Renal cortical epithelial cell (primary cell): Measurements from ENCODE around the gene SHROOM4. TPM values are rescaled to one million over a fixed set of nuclear protein-coding genes. Genes with fewer than 3 reads are reported as not detected.

Source experiments
- DNase-seq: peaks from one replicate; pipeline ENCODE4 v3.0.0-alpha.2; 2011; ENCODE audit warnings: low read depth
- total RNA-seq: library from RNA; depleted of rRNA; stranded (reverse); fragments of >200 nt; gene quantifications from 2 replicates; pipeline ENCODE4 v1.2.3, GENCODE V29; 2014

The SHROOM4 gene
- total RNA-seq, 1 donor from 2014 or later: 12.7 TPM

- no peak for DNase-seq
Observed at GRCh38 chrX:50778272-50778671, 35.7 kb downstream of the SHROOM4 start.

GRCh38 chrX:50776248-50776647, 37.7 kb downstream of the SHROOM4 start:
- DNase-seq: no peak

DNA sequence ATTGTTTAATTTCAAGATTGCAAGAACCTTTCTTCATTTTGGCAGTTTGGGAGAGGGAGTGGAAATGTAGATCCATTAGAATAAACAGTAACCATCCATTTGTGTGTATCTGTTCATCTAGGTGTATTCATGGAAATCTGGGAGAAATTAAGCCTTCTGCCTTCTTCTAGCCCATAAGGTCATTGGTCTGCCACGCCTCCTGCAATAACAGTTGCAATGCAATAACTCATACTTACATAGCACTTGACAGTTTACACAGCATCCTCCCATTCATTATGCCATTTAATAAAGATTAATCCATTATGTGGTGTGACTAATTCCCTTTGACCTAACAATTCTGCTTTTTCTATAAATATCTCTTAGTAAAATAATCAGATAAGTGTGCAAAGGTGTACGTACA, 42.6 kb downstream of the SHROOM4 start:
- DNase-seq: no peak

DNA sequence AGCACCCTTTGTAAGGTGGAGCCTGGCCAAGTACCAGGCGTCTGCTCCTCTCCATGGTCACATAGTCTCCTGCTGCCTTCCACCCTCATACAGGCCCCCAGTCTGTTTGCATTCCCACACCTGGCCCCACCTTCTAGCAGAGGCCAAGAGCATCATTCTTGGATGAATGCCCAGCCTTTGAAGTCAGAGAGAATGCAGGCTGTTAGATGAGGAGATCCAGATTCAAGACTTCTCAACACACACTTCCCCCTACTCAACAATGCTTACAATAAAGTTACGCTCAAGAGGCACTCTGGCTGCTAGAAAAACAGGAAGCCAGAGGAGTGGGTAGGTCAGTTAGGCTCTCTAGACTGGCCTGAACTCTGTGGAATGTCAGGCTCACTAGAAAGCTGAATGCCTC, 43.3 kb downstream of the SHROOM4 start:
- DNase-seq: peak; percentile 72

- peak; percentile 61 for DNase-seq
Observed at GRCh38 chrX:50769389-50770063, 44.5 kb downstream of the SHROOM4 start.

DNA sequence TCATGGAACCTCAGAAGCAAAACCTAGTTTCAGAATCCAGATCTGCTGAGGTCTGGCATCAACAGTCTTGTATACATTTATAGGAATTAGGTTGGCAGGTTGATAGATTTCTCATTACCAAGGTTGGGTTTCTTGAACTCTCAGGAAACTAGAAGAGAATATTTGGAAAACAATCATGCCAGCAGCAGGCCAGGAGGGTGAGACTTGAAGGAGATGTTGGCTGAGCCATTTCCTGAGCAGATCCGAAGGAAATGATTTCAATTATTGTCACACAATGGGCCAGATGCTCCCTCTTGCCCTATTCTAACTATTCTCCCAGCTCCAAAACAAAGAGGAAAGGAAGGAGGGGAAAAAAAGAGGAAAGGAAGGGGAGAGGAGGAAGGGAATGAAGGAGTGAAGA, 45.2 kb downstream of the SHROOM4 start:
- no peak for DNase-seq

DNA sequence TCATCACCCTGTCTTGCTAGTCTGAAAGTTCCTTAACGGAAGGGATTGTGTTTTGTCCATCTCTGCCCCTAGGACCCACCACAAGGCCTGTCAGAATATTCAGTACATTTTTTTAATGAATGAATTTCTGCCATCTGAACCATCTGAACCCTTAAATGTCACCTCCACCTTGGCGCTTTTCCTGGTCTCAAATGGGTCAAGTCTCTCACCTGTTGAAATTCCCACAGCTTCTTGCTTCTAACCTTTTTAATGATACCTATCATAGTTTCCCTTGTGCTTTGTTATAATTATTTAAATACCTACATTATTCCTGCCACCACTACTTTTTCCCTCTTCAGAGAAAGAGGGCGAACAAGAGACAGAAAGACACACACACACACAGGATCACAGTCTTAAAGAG, 48.0 kb downstream of the SHROOM4 start:
- DNase-seq: no peak

GRCh38 chrX:50762578-50762977, 51.4 kb downstream of the SHROOM4 start:
- no peak for DNase-seq

DNA sequence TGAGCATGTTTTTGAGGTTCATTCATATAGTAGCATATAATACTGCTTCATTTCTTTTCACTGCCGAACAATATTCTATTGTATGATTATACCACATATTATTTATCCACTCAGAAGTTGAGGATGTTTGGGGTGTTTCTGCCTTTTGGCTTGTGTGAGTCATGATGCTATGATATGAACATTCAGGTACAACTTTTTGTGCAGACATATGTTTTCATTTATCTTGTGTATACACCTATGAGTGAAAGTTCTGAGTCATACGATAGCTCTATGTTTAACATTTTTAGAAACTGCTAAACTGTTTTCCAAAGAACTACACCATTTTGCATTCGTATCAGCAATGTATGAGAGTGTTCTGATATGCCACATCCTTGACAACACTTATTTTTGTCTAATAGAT, 57.7 kb downstream of the SHROOM4 start:
- no peak for DNase-seq

DNA sequence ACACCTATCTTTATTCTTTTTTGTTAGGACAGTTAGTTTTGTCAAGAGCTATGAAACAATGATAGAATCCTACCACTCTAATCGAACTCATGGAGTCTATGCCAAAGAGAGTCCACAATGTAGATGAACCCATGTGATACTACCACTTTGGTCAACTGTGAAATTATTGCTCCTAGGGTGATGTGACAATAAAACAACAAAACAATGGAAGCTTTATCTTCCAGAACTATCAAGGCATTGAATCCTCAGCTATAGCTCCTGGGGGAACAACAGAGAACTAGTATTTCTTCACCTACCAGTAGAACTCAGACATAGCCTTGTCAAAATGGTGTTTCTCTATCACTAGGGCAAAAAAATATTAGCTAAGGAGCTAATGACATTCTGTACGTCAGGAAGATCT, 62.9 kb downstream of the SHROOM4 start:
- DNase-seq: no peak

GRCh38 chrX:50747471-50747900, 66.5 kb downstream of the SHROOM4 start:
- DNase-seq: peak; percentile 13

DNA sequence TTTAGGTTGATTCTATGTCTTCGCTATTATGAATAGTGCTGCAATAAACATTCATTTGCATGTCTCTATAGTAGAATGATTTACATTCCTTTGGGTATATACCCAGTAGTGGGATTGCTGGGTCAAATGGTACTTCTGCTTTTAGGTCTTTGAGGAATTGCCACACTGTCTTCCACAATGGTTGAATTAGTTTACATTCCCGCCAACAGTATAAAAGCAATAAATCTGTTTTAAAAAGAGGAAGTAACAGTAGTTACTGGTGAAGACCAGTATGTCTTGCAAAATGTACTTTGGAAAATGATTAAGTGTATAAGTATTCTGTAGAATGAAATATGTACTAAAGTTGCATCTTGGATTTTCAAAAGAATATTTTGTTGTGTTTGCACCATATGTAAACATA, 77.3 kb downstream of the SHROOM4 start:
- no peak for DNase-seq

GRCh38 chrX:50726296-50726695, 87.7 kb downstream of the SHROOM4 start:
- DNase-seq: no peak

DNA sequence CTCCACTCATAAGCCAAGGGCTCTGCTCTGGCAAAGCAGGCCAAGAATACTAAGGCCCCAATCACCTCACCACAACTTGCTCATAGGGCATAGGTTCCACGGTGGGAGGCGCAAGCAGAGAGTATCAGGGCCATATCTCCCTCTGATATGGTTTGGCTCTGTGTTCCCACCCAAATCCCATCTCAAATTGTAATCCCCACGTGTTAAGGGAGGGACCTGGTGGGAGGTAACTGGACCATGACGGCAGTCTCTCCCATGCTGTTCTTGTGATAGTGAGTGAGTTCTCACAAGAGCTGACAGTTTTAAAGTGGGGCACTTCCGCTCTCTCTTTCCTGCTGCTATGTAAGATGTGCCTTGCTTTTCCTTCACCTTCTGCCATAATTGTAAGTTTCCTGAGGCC, 88.7 kb downstream of the SHROOM4 start:
- no peak for DNase-seq

GRCh38 chrX:50723006-50723405, 91.0 kb downstream of the SHROOM4 start:
- peak; percentile 66 for DNase-seq

- DNase-seq: no peak
Observed at GRCh38 chrX:50721764-50722521, 92.1 kb downstream of the SHROOM4 start.

- DNase-seq: no peak
Observed at GRCh38 chrX:50719614-50720013, 94.4 kb downstream of the SHROOM4 start.

DNA sequence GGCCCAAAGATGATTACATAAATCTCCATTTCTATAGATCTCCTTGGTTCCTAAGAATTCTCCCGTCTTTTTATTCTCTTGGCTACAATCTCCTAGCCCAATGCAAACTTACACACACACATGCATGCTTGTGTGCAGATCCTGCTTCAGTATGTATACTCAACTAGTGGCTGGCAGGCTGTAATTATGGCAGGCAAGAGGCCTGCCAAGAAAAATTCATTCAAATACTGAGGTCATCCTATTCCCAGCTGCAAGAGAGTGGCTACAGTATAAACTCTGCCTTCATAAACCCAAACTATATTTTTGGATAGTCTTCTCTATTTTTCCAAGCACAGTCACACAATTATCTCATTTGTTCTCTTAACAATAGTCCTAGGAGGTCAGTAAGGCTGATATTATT, 95.2 kb downstream of the SHROOM4 start:
- DNase-seq: no peak

DNA sequence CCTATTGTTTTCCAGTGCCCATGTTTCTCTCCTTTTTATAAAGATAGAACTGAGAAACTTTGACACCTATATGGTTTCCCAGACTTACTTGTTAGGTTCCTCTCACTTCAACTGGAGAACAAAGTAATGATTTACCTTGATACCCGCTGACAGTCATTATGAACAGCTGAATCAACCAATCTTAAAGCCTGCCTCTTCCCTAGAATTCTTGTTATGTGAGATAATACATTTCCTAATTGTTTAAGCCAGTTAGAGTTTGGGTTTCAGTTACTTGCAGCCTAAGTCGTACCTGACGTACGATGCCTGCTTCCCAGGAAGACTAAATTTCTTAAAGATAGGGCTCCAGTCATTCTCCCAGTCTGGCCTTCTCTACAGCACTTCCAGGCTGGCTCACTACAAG, 97.3 kb downstream of the SHROOM4 start:
- no peak for DNase-seq

DNA sequence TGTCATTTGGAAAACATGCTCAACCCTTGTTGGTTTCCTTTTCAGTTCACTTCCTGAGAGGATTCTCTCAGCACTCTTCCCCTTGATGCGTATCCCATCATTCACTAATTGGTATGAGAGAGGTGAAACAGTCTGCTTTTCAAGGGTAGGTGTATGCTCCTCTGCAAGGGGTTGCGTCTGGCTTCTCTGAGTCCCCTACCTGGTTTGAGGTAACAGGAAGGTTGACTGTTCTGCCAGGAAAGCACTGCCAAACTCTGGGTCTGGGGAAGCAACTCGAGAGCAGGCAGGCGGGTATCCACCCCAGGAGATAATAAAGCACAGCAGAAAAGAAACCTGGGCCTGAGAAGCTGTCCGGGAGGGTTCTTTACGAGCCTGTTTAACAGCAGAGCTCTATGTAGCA, 101.2 kb downstream of the SHROOM4 start:
- no peak for DNase-seq

DNA sequence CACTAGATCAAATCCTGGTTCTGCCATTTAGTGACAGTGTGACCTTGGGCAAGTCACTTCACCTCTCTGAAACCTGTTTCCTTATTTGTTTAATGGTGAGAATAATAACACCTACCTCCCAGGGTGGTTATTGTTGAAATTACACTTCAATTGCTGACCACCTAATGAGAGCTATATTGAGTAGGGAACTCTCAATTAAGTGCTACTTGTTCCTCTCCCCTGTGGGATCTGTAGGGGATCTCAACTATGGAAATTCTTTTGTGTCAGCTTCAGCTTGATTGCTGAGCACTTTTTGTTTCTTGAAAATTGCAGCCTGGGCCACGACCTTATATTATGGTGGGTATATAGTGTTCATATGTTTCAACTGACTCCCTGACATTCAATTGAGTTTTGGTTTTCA, 102.1 kb downstream of the SHROOM4 start:
- no peak for DNase-seq

GRCh38 chrX:50707955-50708699, 105.9 kb downstream of the SHROOM4 start:
- no peak for DNase-seq

DNA sequence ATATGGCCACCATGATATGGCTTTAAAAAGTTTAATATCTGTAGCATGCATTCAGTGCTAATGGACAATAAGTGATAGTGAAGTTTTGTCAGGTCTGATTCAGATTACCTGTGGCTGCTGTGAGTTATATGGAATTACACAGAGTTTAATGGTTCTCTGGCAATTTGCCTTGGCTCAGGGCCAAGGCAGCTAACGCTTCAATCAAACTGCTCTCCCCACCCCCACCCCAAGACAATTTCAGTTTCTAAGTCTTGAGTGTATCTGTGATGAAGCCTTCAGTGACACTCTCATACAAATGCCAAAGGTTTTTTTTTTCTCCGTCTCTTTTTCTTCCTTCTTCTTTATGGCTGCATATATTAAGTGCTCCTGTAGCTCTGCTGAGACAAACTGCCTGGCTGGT, 106.6 kb downstream of the SHROOM4 start:
- DNase-seq: peak; percentile 57
